PC-3 (cell line): Measurements from ENCODE around the gene SLC6A20.

Experiments used
- CTCF ChIP-seq: fragments of 300-600 bp; sonication (generic); conservative IDR thresholded peaks from 2 replicates; pipeline ENCODE4 v1.5.1; 2017; ENCODE audit warnings: antibody characterized with exemption, low read depth, mild to moderate bottlenecking, low read length
- EZH2 ChIP-seq: fragments of 300-600 bp; sonication (generic); IDR thresholded peaks from one replicate; pipeline ENCODE4 v1.6.1; 2017; ENCODE audit warnings: antibody characterized with exemption, mild to moderate bottlenecking, low read length; ENCODE audit not compliant: unreplicated experiment

DNA sequence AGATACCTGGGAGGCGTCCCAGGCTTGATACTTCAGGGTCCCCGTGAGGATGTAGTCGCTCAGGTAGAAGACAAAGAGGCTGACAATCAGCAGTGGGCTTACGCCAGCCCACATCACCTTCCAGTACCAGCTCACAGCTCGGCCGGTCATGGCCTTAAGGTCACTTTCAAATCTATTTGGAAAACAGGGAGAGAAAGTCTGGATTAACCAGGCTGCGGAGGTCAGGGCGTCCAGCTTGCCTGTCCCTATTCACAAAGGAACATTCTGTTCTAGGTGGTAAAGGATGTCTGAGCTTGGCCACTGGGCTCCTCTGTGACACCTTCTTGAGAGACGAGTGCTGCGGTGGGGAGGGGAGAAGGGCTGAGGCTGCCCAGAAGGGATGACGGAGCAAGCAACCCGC is 36.5 kb downstream of the SLC6A20 start:
- TF ChIP-seq CTCF (no peak), EZH2 (no peak)
